HepG2 (cell line): ENCODE results near the gene INAFM1. TPM values are rescaled to one million over a fixed set of nuclear protein-coding genes. Genes with fewer than 3 reads are reported as not detected.

Experiments
- ARID3A ChIP-seq: IDR thresholded peaks from 2 replicates; pipeline ENCODE4 v1.6.1; 2012; ENCODE audit warnings: low read depth, low read length, improper control_type of control experiment
- ATF5 ChIP-seq: sonication (generic); formaldehyde crosslinking; IDR thresholded peaks from 2 replicates; pipeline ENCODE4 v1.4.0; 2020; ENCODE audit warnings: mild to moderate bottlenecking, low read depth, missing genetic modification reagents
- ATF7 ChIP-seq, 2 experiments: fragments of 450-650 bp in 1 of 2; sonication (generic) in 1 of 2; formaldehyde crosslinking in 1 of 2; IDR thresholded peaks; 2 replicates each; pipeline versions ENCODE4 v1.4.0 to v1.6.1; 2016 to 2020; ENCODE audit warnings: antibody characterized with exemption in 1 of 2, mild to moderate bottlenecking in 1 of 2, missing genetic modification reagents in 1 of 2
- BCLAF1 ChIP-seq: fragments of 450-650 bp; IDR thresholded peaks from 2 replicates; pipeline ENCODE4 v1.6.1; 2017; ENCODE audit warnings: mild to moderate bottlenecking
- HDAC2 ChIP-seq: sonication (generic); formaldehyde crosslinking; IDR thresholded peaks from 2 replicates; pipeline ENCODE4 v1.4.0; 2020; ENCODE audit warnings: missing genetic modification reagents
- HOMEZ ChIP-seq: IDR thresholded peaks from 2 replicates; pipeline ENCODE4 v1.6.1; 2016; ENCODE audit warnings: low read depth
- NONO ChIP-seq, 2 experiments: fragments of 450-650 bp in 1 of 2; sonication (generic) in 1 of 2; formaldehyde crosslinking in 1 of 2; IDR thresholded peaks in 1 of 2; conservative IDR thresholded peaks in 1 of 2; 2 replicates each; pipeline versions ENCODE4 v1.6.1 to v1.8.0; 2017 to 2022; ENCODE audit warnings: mild to moderate bottlenecking in 1 of 2, missing genetic modification reagents in 1 of 2, moderate library complexity in 1 of 2
- POLR2G ChIP-seq: fragments of 200-400 bp; formaldehyde crosslinking; IDR thresholded peaks from 2 replicates; pipeline ENCODE4 v1.6.1; 2018; ENCODE audit warnings: mild to moderate bottlenecking, low read depth, low read length, moderate library complexity
- SKIL ChIP-seq: sonication (generic); formaldehyde crosslinking; IDR thresholded peaks from 2 replicates; pipeline ENCODE4 v1.8.0; 2022; ENCODE audit warnings: missing genetic modification reagents, mild to moderate bottlenecking, moderate library complexity, borderline replicate concordance
- ZNF180 ChIP-seq: sonication (generic); formaldehyde crosslinking; IDR thresholded peaks from 2 replicates; pipeline ENCODE4 v1.4.0; 2020; ENCODE audit warnings: low read depth, missing genetic modification reagents, borderline replicate concordance
- ZNF260 ChIP-seq: sonication (generic); formaldehyde crosslinking; IDR thresholded peaks from 2 replicates; pipeline ENCODE4 v1.4.0; 2020; ENCODE audit warnings: missing genetic modification reagents, low read depth, mild to moderate bottlenecking, borderline replicate concordance
- ZNF562 ChIP-seq: sonication (generic); formaldehyde crosslinking; IDR thresholded peaks from 2 replicates; pipeline ENCODE4 v1.8.0; 2022; ENCODE audit warnings: missing genetic modification reagents, borderline replicate concordance
- ZNF576 ChIP-seq: sonication (generic); formaldehyde crosslinking; IDR thresholded peaks from 2 replicates; pipeline ENCODE4 v1.4.0; 2020; ENCODE audit warnings: mild to moderate bottlenecking, missing genetic modification reagents
- ZNF710 ChIP-seq: sonication (generic); formaldehyde crosslinking; IDR thresholded peaks from 2 replicates; pipeline ENCODE4 v1.5.0; 2020; ENCODE audit warnings: mild to moderate bottlenecking, missing genetic modification reagents, borderline replicate concordance
- polyA plus RNA-seq, 8 experiments: library from polyadenylated mRNA; depleted of rRNA in 3 of 8; stranded (reverse) in 7 of 8; unstranded in 1 of 8; fragments of >200 nt; fragmentation: Illumina TruSeq in 4 of 8; extraction: Trizol in 4 of 8; gene quantifications; 2 replicates each; pipeline versions ENCODE4 v1.2.1 to v1.2.3, GENCODE V29; 2011 to 2016; ENCODE audit warnings: low read depth in 4 of 8, missing spikeins in 1 of 8, mixed read lengths in 1 of 8; ENCODE audit not compliant: insufficient read depth in 1 of 8
- total RNA-seq, 5 experiments: library from RNA; depleted of rRNA; stranded (reverse); fragments of >200 nt; fragmentation: Illumina TruSeq; extraction: Trizol; gene quantifications; 2 replicates each; pipeline ENCODE4 v1.2.3, GENCODE V29; 2016; ENCODE audit warnings: low read depth in 1 of 5

The INAFM1 gene
- total and polyA plus RNA-seq, 2 of the 13 experiments (the other 11 are each of a cell fraction or from before 2014, with no cell fraction given), result 0.88 to 1.9 TPM

- TF ChIP-seq ATF5 (CRISPR knock-in tag), result no peak
- TF ChIP-seq ZNF562 (CRISPR knock-in tag), result no peak
- no peak for TF ChIP-seq ZNF576
- no peak for TF ChIP-seq ZNF260
- TF ChIP-seq ZNF180 (CRISPR knock-in tag), result no peak
- TF ChIP-seq ARID3A, result peak; percentile 38; the same call in 1 of the 2 replicates
- TF ChIP-seq ZNF710 (CRISPR knock-in tag), result no peak
- TF ChIP-seq SKIL (CRISPR knock-in tag), result no peak
- TF ChIP-seq BCLAF1, result no peak
- peak; percentile 48; the same call in 1 of the 2 replicates for TF ChIP-seq HDAC2
- TF ChIP-seq HOMEZ, result no peak
- no peak for TF ChIP-seq NONO (IDR thresholded peaks at IDR 0.05)
- TF ChIP-seq NONO (CRISPR knock-in tag; conservative IDR thresholded peaks at IDR 0.05), result no peak
- TF ChIP-seq POLR2G, result no peak
- no peak for TF ChIP-seq ATF7 (IDR thresholded peaks at IDR 0.05)
- no peak for TF ChIP-seq ATF7 (CRISPR knock-in tag; IDR thresholded peaks at IDR 0.05)
Measured at GRCh38 chr19:47247308-47247990, 27.2 kb upstream of the INAFM1 start (continued).
